Measurements from ENCODE around the gene TGFA.

GRCh38 chr2:70442301-70443077, 111.1 kb downstream of the TGFA start:
- TF ChIP-seq CTCF (IDR thresholded peaks at IDR 0.05; ENCODE audit: low read depth, low read length, poor library complexity, severe bottlenecking) (no peak), EZH2phosphoT487 (IDR thresholded peaks at IDR 0.05; ENCODE audit: borderline replicate concordance, low read length) (no peak)
